Liver (tissue), 9 donors: ENCODE measurements around the gene PLK1. TPM values are rescaled to one million over a fixed set of nuclear protein-coding genes. Genes with fewer than 3 reads are reported as not detected.

ENCODE experiments used
- DNase-seq: peaks from one replicate; pipeline ENCODE4 v3.0.0-alpha.2; 2017; ENCODE audit warnings: low spot score
- H3K27ac ChIP-seq, 2 donors: one replicate each; pipeline ENCODE4 v1.7.0; 2013; ENCODE audit warnings: inconsistent platforms in 2 of 2, low read length in 2 of 2, control low read depth in 1 of 2, low read depth in 1 of 2, mild to moderate bottlenecking in 1 of 2
- H3K27me3 ChIP-seq, 4 donors: one replicate each; pipeline versions ENCODE4 v1.6.1 to v1.7.0; 2013; ENCODE audit warnings: low read length in 3 of 4, inconsistent platforms in 1 of 4, mild to moderate bottlenecking in 1 of 4, moderate library complexity in 1 of 4; ENCODE audit not compliant: control insufficient read depth in 4 of 4, insufficient read depth in 4 of 4
- H3K36me3 ChIP-seq, 4 donors: one replicate each; pipeline versions ENCODE4 v1.6.1 to v1.7.0; 2013; ENCODE audit warnings: low read length in 3 of 4, mild to moderate bottlenecking in 3 of 4, low read depth in 1 of 4, moderate library complexity in 1 of 4; ENCODE audit not compliant: control insufficient read depth in 4 of 4, insufficient read depth in 3 of 4
- H3K4me1 ChIP-seq, 4 donors: one replicate each; pipeline versions ENCODE4 v1.6.1 to v1.7.0; 2013; ENCODE audit warnings: low read length in 3 of 4, mild to moderate bottlenecking in 3 of 4, moderate library complexity in 1 of 4; ENCODE audit not compliant: control insufficient read depth in 4 of 4, insufficient read depth in 4 of 4
- H3K4me3 ChIP-seq, 3 donors: one replicate each; pipeline versions ENCODE4 v1.6.1 to v1.7.0; 2013; ENCODE audit warnings: low read length in 3 of 3, control low read depth in 1 of 3, low read depth in 1 of 3, mild to moderate bottlenecking in 1 of 3
- H3K9ac ChIP-seq, 2 donors: one replicate each; pipeline ENCODE4 v1.7.0; 2013; ENCODE audit warnings: low read length in 2 of 2, mild to moderate bottlenecking in 2 of 2, moderate library complexity in 2 of 2, control low read depth in 1 of 2, low read depth in 1 of 2
- H3K9me3 ChIP-seq, 4 donors: one replicate each; pipeline versions ENCODE4 v1.6.1 to v1.7.0; 2013; ENCODE audit warnings: low read length in 3 of 4; ENCODE audit not compliant: control insufficient read depth in 4 of 4
- ATF3 ChIP-seq: IDR thresholded peaks from 2 replicates; pipeline ENCODE4 v1.6.1; 2016; ENCODE audit warnings: antibody characterized with exemption
- CTCF ChIP-seq: fragments of 150-350 bp; IDR thresholded peaks from 2 replicates; pipeline ENCODE4 v1.5.1; 2017; ENCODE audit warnings: improper control_type of control experiment, low read depth, low read length; ENCODE audit not compliant: missing input control
- FOXA1 ChIP-seq: IDR thresholded peaks from 2 replicates; pipeline ENCODE4 v1.6.1; 2016; ENCODE audit warnings: antibody characterized with exemption
- FOXA2 ChIP-seq: IDR thresholded peaks from 2 replicates; pipeline ENCODE4 v1.6.1; 2016; ENCODE audit warnings: antibody characterized with exemption
- GABPA ChIP-seq, 2 donors: IDR thresholded peaks in 1 of 2; conservative IDR thresholded peaks in 1 of 2; 2 replicates each; pipeline ENCODE4 v1.6.1; 2016; ENCODE audit warnings: antibody characterized with exemption in 2 of 2, mild to moderate bottlenecking in 1 of 2, moderate library complexity in 1 of 2
- HNF4G ChIP-seq: IDR thresholded peaks from 2 replicates; pipeline ENCODE4 v1.6.1; 2016; ENCODE audit warnings: antibody characterized with exemption
- JUND ChIP-seq, 2 donors: IDR thresholded peaks; 2 replicates each; pipeline ENCODE4 v1.6.1; 2016; ENCODE audit warnings: antibody characterized with exemption in 2 of 2
- MAX ChIP-seq: IDR thresholded peaks from 2 replicates; pipeline ENCODE4 v1.6.1; 2016; ENCODE audit warnings: antibody characterized with exemption
- NR2F2 ChIP-seq: IDR thresholded peaks from 2 replicates; pipeline ENCODE4 v1.6.1; 2016; ENCODE audit warnings: antibody characterized with exemption
- REST ChIP-seq: IDR thresholded peaks from 2 replicates; pipeline ENCODE4 v1.6.1; 2016; ENCODE audit warnings: antibody characterized with exemption, mild to moderate bottlenecking
- RXRA ChIP-seq, 2 donors: IDR thresholded peaks; 2 replicates each; pipeline ENCODE4 v1.6.1; 2017 to 2018; ENCODE audit warnings: antibody characterized with exemption in 2 of 2, mild to moderate bottlenecking in 1 of 2
- SP1 ChIP-seq: IDR thresholded peaks from 2 replicates; pipeline ENCODE4 v1.6.1; 2018; ENCODE audit warnings: antibody characterized with exemption, mild to moderate bottlenecking
- YY1 ChIP-seq: IDR thresholded peaks from 2 replicates; pipeline ENCODE4 v1.6.1; 2016; ENCODE audit warnings: antibody characterized with exemption, mild to moderate bottlenecking
- ZBTB33 ChIP-seq: IDR thresholded peaks from 2 replicates; pipeline ENCODE4 v1.6.1; 2016; ENCODE audit warnings: antibody characterized with exemption
- WGBS: extraction: QIAGEN DNeasy Blood & Tissue Kit; methylation state at CpG from one replicate; pipeline ENCODE4 v1.1.7; 2013; 5-methylcytosine and 5-hydroxymethylcytosine counted together
- polyA plus RNA-seq, 2 donors: library from polyadenylated mRNA; stranded (reverse) in 1 of 2; unstranded in 1 of 2; fragments of 200-250 nt in 1 of 2; fragments of >200 nt in 1 of 2; fragmentation: Nextera tagmentation in 1 of 2; extraction: Ambion mirVana in 1 of 2; gene quantifications; one replicate each; pipeline versions ENCODE4 v1.2.1 to v1.2.3, GENCODE V29; 2013 to 2015
- total RNA-seq, 2 donors: library from RNA; depleted of rRNA; stranded (reverse); fragments of >200 nt; gene quantifications; one replicate each; pipeline ENCODE4 v1.2.3, GENCODE V29; 2014
- donor health status: healthy.
- donor health status: healthy.
- donor health status: healthy.
- donor health status: healthy.
- donor health status: healthy.

The PLK1 gene
- total and polyA plus RNA-seq, 4 donors = 0.33 to 30.3 (median 2.3) TPM

- H3K27me3 ChIP-seq = no peaks in the 10 kb centered on the region
- H3K36me3 ChIP-seq = no peaks in the 10 kb centered on the region
- H3K27ac ChIP-seq = no peak overlapping the region
- 92% methylated on average over 2 of the region's 2 CpGs for WGBS
- TF ChIP-seq JUND (IDR thresholded peaks at IDR 0.05) = no peak
- no peak for TF ChIP-seq REST
- no peak for TF ChIP-seq MAX
- no peak for TF ChIP-seq FOXA1
- TF ChIP-seq CTCF = no peak
- no peak for TF ChIP-seq SP1
- TF ChIP-seq GABPA (IDR thresholded peaks at IDR 0.05 in 1 of 2, conservative IDR thresholded peaks at IDR 0.05 in 1 of 2) = no peak
- TF ChIP-seq ATF3 = no peak
- TF ChIP-seq HNF4G = no peak
- no peak for TF ChIP-seq RXRA (IDR thresholded peaks at IDR 0.05)
- no peak for TF ChIP-seq NR2F2
- no peak overlapping the region for H3K4me3 ChIP-seq
- no peaks in the 10 kb centered on the region for H3K4me1 ChIP-seq
- H3K9ac ChIP-seq = no peak overlapping the region
- DNase-seq = no peak
- H3K9me3 ChIP-seq = peaks cover 0 to 10% (median 1%) of the 10 kb centered on the region in 4 donors
Observed at GRCh38 chr16:23700093-23700492, 21.4 kb downstream of the PLK1 start.

GRCh38 chr16:23700509-23700908, 21.8 kb downstream of the PLK1 start:
- H3K9ac ChIP-seq = no peak overlapping the region

More at GRCh38 chr16:23700509-23700908, 21.8 kb downstream of the PLK1 start:
- no peak for TF ChIP-seq SP1
- TF ChIP-seq CTCF = no peak
- TF ChIP-seq RXRA (IDR thresholded peaks at IDR 0.05) = no peak
- no peak for TF ChIP-seq YY1
- TF ChIP-seq NR2F2 = no peak
- no peak for TF ChIP-seq ZBTB33
- no peak for TF ChIP-seq REST
- no peak for TF ChIP-seq FOXA2
- TF ChIP-seq JUND (IDR thresholded peaks at IDR 0.05) = no peak
- Histone ChIP-seq H3K27me3 (no peaks in the 10 kb centered on the region), H3K36me3 (no peaks in the 10 kb centered on the region), H3K9me3 (peaks cover 0 to 10% (median 1%) of the 10 kb centered on the region in 4 donors), H3K4me1 (no peaks in the 10 kb centered on the region), H3K4me3 (no peak overlapping the region), H3K27ac (no peak overlapping the region)
- no peak for DNase-seq
- 32% methylated on average over 8 of the region's 8 CpGs for WGBS
